ENCODE results near the gene HMX1.

The HMX1 gene

GRCh38 chr4:8871417-8872401, at the start of gene HMX1:
Gene HMX1, minus strand, starts transcription at chr4:8871839. Its CDS starts 225 bp downstream, at chr4:8871614.
- DNase-seq: peak; percentile 67

GRCh38 chr4:8920969-8921368, 49.3 kb upstream of the HMX1 start:
- no peak for DNase-seq

- no peak for DNase-seq
Observed at GRCh38 chr4:8920289-8920965, 48.8 kb upstream of the HMX1 start.

GRCh38 chr4:8919651-8920288, 48.1 kb upstream of the HMX1 start:
- no peak for DNase-seq

- peak; percentile 73 for DNase-seq
Observed at GRCh38 chr4:8917868-8918783, 46.5 kb upstream of the HMX1 start.

- no peak for DNase-seq
Observed at GRCh38 chr4:8917321-8917811, 45.7 kb upstream of the HMX1 start.

GRCh38 chr4:8916906-8917305, 45.3 kb upstream of the HMX1 start:
- DNase-seq: no peak

GRCh38 chr4:8916351-8916885, 44.8 kb upstream of the HMX1 start:
- no peak for DNase-seq

GRCh38 chr4:8915201-8916200, 43.9 kb upstream of the HMX1 start:
- DNase-seq: no peak

- no peak for DNase-seq
Observed at GRCh38 chr4:8914461-8915171, 43.0 kb upstream of the HMX1 start.

- DNase-seq: no peak
Observed at GRCh38 chr4:8913858-8914460, 42.3 kb upstream of the HMX1 start.

- peak; percentile 16 for DNase-seq
Observed at GRCh38 chr4:8913121-8913857, 41.6 kb upstream of the HMX1 start.

- DNase-seq: no peak
Observed at GRCh38 chr4:8912506-8912905, 40.9 kb upstream of the HMX1 start.

- no peak for DNase-seq
Observed at GRCh38 chr4:8912089-8912455, 40.4 kb upstream of the HMX1 start.

- DNase-seq: peak; percentile 29
Observed at GRCh38 chr4:8911316-8912088, 39.9 kb upstream of the HMX1 start.

GRCh38 chr4:8910822-8911315, 39.2 kb upstream of the HMX1 start:
- DNase-seq: peak; percentile 13

- DNase-seq: peak; percentile 9
Observed at GRCh38 chr4:8910100-8910821, 38.6 kb upstream of the HMX1 start.
